ENCODE data around the gene KRTAP10-4. TPM values are rescaled to one million over a fixed set of nuclear protein-coding genes. Genes with fewer than 3 reads are reported as not detected.
"Not testable (repeated sequence)": the region's sequence is repeated elsewhere in the genome, so short reads cannot be mapped to it uniquely, and the experiment has no call there.

Gene KRTAP10-4
- total RNA-seq, 2 donors from 2014 or later: not detected

DNA sequence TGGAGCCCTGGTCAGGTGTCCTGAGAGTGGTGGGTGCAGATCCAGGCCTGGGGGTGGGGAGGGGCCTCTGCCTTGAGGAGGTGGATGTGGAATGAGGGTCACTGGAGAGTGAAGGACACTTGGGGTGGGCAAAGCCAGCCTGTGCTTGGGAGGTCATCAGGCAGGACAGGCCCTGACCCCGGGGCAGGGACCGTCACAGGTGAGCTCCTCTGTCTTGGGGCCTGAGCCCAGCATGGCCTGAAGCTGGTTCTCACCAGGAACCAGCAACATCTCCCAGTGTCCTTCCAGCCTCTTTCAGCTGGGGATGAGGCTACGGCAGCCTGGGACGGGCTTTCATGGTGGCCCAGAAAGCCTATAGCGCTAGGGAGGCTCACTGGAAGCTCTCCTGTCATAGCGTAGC, 21.4 kb upstream of the KRTAP10-4 start:
- intact Hi-C loops (cut with DNase I, micrococcal nuclease): no loop called here
- DNase-seq (no peak), ATAC-seq (no peak)

DNA sequence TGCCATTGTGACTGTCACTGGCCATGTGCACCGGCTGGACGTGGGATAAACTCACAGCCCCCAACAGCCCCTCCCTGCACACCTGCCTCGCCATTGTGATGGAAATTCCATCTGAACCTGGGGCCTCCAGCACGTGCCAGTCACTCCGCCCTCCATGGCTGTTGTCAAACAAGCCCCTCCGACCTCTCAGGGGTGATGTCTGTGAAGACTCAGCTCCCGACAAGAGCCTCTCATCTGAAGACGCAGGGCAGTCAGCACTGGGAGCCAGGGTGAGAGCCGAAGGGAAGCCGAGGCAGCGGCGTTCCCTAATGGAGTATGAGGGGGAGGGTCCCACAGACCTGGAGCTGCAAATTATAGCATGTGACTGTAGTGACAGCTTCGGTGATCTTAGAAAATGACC, 20.8 kb upstream of the KRTAP10-4 start:
- ATAC-seq (no peak), DNase-seq (no peak)
- intact Hi-C loops (cut with DNase I, micrococcal nuclease): no loop called here

DNA sequence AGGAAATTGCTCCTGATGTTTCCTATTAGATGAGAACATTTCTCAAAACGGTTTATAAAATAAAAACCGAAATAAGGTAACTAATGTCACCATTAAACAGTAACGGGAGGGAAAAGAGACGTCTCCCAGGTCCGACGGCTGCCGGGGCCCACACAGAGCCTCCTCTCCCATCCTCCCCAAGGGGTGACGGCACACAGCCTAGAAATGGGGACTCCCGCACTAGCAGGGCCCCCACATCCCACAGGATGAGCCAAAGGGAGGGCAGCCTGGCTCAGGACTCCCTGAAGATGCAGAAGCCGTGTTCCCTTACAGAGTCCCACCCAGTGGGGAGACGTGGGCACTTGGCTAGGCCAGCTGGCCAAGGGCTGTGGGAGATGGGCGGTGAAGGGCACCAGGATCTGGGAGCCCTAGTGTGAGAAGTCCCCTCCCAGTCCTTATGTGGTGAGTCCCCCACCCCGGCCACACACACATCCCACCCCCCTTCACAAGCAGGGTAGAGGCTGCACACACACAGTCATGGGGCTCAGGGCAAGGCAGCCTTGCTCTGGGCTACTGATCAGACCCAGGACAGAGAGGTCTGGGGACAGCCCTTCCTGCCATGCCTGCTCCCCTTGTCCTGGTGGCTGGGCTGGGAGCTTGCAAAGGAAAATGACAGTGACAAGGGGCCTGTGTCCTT, 18.2 kb upstream of the KRTAP10-4 start:
- DNase-seq (no peak), ATAC-seq (no peak)
- intact Hi-C loops (cut with DNase I, micrococcal nuclease): no loop called here

DNA sequence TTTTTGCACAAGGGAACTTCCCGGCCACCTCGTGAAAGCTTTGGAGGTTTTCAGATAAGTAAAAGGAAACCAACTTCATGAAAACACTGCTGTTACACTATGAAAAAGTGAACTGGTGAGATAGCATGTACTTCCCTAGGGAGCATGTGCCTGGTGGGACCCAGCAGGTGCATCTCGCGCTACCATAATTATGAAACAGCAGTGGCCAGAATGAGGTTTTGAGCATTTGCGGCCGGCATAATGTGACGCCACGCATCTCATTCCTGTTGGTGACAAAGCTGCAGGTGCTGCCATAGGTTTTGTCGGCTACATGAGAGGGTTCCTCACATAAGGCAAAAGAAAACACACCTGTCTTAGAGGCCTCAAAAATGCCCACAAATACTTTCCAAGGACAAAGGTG, 16.6 kb upstream of the KRTAP10-4 start:
- intact Hi-C loops (cut with DNase I, micrococcal nuclease): no loop called here
- DNase-seq (no peak), ATAC-seq (no peak)

DNA sequence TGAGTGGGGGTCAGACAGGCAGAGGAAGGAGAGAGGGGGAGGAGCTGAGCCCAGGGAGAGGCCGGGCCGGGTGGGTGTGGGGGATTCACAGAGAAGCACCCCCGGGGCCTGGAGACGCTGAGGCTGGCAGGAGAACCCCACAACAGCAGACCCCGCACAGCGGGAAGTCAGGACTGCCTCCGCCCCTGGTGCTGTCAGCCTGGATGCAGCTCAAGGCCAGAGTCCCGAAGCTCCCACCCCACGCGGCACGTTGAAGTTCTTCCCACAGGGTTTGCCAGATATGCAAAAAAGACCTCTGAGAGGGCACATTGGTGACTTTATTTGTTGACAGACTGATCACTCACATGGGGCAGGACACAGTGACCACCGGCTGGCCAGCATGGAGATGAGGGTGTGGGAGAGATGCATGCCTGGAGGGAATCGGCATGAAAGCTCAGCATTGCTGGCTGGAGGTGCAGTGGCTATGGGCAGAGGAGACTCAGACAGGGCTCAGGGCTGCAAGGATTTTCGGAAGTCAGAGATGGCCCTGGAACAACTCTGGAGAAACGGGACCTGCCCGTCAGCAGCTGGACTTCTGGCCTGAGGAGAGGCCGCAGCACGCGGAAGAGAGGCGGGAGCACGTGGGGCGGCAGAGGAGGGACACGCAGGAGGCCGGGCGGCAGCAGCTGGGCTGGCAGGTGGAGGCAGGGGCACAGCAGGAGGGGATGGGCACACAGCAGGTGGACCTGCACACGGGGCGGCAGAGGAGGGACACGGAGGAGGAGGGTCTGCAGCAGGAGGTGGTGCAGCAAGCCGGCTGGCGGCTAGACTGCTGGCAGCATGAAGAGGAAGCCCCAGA, 15.8 kb upstream of the KRTAP10-4 start:
- intact Hi-C loops (cut with DNase I, micrococcal nuclease): no loop called here
- no peak for ATAC-seq
- no peak for DNase-seq

DNA sequence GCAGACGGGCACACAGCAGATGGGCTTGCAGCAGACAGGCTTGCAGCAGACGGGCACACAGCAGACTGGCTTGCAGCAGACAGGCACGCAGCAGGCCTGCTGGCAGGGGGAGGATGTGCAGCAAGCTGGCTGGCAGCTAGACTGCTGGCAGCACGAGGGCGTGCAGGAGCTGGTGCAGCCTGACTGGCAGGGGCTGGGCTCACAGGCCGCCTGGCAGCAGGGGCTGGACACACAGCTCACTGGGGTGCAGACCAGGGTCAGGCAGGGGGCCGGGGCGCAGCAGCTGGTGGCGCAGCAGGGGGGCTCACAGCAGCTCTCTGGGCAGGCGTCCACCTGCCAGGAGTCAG, 15.2 kb upstream of the KRTAP10-4 start:
- ATAC-seq; DNase-seq; intact Hi-C loops (cut with DNase I, micrococcal nuclease): not testable (repeated sequence)

DNA sequence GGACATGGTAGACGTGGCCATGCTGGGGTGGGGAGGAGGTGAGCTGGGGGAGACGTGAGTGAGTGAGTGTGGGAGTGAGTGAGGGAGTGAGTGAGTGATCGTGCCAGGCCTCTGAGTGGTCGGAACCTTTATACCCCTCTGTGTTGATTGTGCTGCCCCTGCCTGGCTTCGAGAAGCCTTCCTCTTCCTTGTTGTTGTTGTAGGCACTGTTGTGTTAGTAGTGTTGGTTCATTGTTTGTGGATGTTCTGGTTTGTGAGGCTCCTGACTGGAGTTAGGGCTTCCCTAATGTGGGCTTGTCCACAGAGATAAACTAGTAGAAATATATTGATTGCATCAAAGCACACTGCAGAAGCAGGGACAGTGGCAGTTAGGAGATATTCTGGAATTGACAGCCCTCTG, 14.8 kb upstream of the KRTAP10-4 start, which contains the start of gene KRTAP10-3:
KRTAP10-3 (minus strand) TSS at position 101 of the 400 bp plus-strand sequence; CDS start at position 21, 80 bp downstream.
- intact Hi-C loops (cut with DNase I, micrococcal nuclease): no loop called here
- ATAC-seq (no peak), DNase-seq (no peak)

DNA sequence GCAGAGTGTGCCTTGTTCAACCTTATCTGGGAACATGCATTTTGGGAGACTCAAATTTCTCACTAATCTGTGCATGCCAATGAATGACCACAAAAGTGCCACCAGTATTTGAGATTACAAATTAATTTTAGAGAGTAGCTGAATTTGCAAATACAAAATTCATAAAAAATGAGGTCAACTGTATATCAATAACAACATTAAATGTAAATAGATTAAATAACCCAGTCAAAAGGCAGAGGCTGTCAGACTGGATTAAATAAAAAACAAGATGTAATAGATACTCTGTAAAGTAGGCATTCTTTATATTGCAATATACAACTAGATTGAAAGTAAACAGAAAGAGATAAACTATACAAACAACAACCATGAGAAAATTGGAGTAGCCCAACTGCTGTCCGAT, 9.4 kb upstream of the KRTAP10-4 start:
- no peak for DNase-seq
- intact Hi-C loops (cut with DNase I, micrococcal nuclease): no loop called here
- ATAC-seq: no peak

DNA sequence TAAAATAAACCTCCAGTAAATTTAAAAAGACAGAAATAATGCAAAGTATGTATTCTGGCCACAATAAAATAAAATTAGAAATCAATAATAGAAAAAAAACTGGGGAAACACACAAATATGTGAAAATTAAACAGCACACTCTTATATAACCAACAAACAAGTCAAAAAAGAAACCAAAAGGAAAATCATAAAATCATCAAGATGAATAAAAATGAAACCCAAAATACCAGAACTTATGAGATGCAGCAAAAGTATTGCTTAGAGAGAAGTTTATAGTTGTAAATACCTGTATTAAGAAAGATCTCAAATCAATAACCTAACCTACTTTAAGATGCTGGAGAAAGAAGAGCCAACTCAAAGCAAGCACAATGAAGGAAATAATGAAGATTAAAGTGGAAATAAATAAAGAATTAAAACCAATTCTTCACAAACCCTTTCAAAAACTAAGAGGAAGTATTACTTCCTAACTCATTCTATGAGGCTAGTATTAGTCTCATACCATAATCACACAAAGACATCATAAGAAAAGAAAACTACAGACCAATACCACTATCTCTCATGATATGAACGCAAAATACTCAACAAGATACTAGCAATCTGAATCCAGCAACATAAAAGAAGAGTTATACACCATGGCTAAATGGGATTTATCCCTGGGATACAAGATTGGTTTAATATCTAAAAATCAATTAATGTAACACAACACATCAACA, 8.5 kb upstream of the KRTAP10-4 start:
- intact Hi-C loops (cut with DNase I, micrococcal nuclease): no loop called here
- no peak for ATAC-seq
- DNase-seq: no peak

DNA sequence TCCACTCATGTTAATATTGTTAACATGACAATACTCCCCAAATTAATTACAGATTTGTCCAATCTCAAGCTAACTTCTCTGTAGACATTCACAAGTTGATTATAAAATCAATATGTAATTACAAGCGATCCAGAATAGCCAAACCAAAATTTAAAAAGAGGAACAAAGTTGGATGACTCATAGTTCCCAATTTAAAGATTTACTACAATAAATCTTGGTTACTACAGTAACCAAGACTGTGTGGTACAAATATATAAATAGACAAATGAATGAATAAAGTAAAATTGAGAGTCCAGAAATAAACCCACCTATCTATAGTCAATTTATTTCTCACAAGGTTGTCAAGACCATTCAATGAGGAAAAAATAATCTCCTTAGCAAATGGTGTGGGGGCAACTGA, 7.1 kb upstream of the KRTAP10-4 start:
- intact Hi-C loops (cut with DNase I, micrococcal nuclease): no loop called here
- no peak for DNase-seq

DNA sequence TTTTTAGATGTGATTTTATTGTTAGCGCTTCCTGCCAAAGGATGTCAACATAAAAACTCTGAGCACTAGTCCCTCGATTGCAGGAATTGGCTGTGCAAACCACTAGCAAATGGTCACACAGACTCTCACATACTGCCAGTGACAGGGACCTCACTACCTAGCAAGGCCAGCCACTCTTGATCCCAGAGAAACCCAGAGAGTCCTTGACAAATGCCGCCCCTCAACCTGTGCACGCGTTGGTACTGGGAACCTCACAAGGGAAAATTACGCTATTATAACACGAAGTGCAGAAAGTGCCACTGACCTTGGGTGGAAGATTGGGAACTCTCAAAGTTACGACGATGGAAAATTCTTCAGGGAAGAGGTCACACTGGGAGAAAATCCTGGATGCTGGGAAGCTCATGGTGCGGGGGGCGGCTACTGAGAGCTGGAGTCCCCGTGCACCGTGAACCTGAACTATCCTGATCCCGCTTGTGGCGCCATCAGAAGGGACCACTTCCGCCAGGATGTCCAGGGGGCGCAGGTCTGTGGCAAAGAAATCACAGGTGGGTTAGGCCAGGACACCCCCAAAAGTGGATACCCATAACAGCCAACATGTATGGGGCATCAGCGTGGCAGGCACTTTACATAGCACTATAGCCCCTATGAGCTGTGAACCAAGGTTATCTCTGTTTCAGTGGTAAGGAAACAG, 5.9 kb upstream of the KRTAP10-4 start:
- intact Hi-C loops (cut with DNase I, micrococcal nuclease): no loop called here
- DNase-seq: no peak

More for the DNA sequence above, 7.1 kb upstream of the KRTAP10-4 start:
- no peak for ATAC-seq

DNA sequence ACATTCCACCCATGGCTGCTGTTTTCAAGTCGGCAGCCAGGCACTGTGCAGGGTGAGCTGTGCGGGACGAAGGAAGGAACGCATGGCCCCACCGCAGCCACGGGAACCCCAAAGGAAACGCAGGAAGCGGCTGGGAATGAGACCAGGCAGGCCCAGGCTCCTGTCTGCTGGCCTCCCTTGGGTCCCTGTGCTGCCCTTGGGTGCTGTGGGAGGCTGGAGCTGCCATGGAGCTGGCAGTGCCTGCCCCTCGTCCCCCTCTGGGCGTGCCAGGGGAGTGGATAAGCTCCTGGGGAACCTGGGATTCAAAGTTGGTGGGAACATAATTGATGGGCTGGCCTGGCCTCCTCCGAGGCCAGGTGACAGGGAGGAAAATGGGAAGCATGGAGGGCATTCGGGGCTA, 5.3 kb upstream of the KRTAP10-4 start:
- DNase-seq (no peak), ATAC-seq (no peak)
- intact Hi-C loops (cut with DNase I, micrococcal nuclease): no loop called here

More for the DNA sequence above, 5.9 kb upstream of the KRTAP10-4 start:
- ATAC-seq: no peak

DNA sequence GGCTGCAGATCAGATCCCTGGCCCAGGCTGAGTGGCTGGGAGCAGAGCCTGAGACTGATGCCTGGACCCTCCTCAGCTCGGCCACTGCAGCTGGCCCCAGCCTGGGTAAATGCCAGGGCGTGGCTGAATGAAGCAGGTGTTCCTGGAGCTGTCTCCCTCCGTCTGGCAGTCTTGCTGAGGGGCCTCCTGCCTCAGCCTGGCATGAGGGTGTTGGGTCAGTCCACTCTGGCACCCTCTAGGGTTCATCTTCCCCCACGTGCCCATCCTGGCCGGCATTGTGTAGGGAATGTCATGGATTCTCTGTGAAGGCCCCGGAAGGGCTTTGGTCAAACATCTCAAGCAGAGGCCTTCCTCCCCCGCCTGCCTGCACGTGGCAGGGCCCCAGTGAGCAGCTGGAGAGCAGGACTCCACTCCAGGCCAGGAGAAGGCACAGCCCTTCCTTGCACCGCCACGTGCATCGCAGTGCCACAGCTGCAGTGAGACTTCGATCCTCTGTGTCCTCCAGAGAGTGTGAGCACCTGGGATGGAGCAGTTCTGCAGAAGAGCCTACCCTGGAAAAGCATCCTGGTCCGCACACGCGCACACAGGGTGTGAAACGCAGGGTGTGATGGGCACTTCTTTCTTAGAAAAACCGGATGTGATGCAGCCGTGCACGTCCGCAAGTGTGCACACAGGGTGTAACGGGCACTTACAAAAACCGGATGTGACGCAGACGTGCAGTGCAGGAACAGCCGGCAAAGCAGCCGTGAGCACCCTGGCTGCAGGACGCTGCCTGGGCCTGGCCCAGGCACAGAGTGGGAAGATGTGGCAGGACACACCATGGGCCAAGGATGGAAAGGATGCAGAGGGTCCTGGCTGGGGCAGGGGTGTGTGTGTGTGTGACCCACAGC, 4.6 kb upstream of the KRTAP10-4 start:
- intact Hi-C loops (cut with DNase I, micrococcal nuclease): no loop called here

DNA sequence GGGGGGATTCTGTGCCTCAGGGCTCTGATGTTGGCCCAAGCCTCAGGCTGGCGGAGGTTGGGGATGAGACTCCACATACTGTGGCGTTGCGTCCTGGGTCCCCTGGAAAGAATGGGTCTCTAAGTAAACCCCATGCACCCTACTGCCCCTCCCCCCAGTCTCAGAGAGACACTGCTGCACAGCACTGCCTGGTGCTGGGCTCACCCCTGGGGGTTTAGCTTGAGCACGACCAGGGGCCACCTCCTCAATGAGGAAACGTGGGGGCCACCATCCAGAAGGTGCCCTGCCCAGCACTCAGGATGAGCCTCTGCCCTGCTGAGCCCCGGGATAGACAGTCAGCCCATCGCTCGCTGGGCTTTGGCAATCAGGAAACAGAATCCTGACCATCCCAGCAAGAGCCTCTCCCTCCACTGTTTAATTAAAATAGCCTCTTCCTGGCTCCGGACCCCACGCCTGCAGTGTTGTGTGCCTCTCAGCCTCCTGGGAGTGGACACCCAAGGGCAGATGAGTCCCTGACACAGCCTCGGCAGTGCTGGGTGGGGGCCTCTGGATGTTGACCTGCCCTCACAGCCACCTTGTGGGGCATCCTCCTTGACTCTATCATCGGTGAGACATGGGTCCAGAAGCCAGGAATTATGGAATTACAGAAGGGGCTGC, 3.5 kb upstream of the KRTAP10-4 start:
- ATAC-seq: no peak
- intact Hi-C loops (cut with DNase I, micrococcal nuclease): no loop called here
- no peak for DNase-seq

More for the DNA sequence above, 4.6 kb upstream of the KRTAP10-4 start:
- ATAC-seq (peak; percentile 56), DNase-seq (no peak)

DNA sequence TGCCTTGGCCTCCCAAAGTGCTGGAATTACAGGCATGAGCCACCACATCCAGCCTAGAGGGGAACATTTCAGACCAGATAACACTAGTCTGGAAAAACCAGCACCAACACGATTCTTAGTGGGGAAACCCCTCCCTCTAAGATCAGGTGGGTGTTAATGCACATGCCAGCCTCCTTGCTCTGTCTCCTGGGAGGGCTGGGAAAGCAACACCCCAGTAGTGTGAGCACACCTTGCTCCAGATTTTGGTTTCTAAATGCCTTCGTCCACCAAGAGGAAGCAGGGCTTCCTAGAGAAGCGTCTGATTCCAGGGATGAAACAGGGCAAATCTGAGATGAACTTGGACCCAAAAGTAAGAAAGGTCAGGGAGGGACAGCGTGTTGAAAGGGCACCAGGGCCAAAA, 2.2 kb upstream of the KRTAP10-4 start:
- no peak for ATAC-seq
- intact Hi-C loops (cut with DNase I, micrococcal nuclease): no loop called here
- no peak for DNase-seq

DNA sequence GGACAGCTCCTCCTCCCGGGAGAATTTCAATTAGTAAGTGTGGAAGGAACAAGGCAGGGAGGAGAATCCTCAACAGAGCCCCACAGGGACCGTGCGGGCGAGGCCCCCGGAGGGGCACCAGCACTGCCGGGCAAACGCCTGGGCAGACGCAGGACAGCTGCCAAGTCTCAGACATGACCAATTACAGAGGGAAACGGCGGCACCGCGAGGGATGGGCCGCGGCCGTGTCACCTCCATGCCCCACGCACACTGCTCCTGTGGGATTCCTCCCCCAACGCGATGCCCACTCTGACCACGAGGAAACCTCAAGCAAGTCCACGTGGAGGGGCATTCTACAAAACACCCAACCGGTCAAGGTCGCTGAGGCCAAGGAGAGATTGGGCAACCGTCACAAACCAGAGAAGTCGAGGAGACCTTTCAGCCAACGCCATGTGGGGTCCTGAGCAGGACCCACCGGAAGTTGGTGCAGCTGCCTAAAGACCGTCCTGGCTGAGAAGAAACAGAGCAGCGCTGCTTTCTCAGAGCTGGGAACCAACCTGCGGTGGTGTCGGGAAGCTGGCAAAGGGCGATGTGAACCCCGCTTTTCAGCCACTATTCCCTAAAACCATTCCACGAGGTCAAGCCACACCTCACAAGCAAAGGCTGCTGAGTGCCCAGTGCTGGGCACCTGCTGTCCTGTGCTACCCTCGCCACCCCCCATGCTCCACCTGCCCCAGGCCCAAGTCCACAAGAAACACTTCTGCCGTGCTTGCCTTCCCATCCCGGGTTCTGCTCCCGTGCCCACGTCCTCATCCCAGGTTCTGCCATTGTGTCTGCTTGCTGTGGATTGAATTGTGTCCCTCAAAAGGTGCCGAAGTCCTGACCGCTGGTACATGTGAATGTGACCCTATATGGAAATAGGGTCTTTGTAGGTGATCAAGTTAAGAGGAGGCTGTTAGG, 1.4 kb upstream of the KRTAP10-4 start:
- no peak for DNase-seq
- no peak for ATAC-seq
- intact Hi-C loops (cut with DNase I, micrococcal nuclease): no loop called here

All from left colon (tissue), 2 donors.